LNCAP (cell line): ENCODE results near the gene MAP2.

ENCODE experiments used
- TF ChIP-seq, protein P1 (sequence below): fragments of 450-650 bp; IDR thresholded peaks from 2 replicates; pipeline ENCODE4 v1.5.1; 2017; ENCODE audit warnings: mild to moderate bottlenecking

MAP2 gene

DNA sequence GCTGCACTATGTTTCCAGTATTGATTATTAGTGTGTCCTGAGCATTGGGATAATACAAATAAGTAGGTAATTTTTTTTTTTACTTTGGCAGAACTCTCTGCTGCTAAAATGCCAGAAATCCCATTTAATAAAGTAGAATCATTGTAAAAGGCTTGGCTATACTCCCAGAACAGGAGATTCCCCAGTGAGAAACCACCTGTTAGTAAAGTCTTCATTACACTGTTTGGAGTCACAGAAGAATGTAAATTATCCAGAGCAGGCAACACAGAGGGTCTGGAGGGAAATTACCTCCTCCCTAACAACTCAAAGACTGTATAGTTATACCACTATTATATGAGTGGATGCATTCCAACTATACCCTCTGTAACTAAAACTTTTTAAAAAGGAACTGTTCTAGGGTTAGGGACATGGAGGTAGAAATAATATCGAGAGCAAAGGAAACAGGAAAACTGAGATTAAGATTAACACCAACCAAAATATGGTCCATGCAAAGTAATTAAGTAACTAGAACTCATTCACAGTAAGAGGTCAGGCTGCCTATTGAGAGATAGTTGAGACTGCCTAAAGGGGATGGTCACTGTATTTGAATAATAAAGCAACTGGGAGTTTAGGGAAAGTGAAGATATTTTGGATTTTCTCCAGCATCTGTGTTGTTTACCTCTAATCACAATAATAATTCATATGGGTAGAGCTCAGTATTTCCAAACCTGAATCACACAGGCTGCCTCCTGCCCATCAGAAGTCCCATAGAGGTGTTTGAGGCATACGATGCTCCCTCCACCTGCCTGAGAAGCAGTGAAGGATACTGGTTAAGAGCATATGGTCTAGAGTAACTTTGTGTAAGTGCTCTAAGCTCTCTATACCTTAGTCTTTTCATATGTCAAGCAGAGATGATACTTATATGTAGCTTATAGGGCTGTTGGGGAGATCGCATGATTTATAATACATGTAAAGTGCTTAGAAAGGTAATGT is 34.4 kb downstream of the MAP2 start:
- TF ChIP-seq, protein P1, sequence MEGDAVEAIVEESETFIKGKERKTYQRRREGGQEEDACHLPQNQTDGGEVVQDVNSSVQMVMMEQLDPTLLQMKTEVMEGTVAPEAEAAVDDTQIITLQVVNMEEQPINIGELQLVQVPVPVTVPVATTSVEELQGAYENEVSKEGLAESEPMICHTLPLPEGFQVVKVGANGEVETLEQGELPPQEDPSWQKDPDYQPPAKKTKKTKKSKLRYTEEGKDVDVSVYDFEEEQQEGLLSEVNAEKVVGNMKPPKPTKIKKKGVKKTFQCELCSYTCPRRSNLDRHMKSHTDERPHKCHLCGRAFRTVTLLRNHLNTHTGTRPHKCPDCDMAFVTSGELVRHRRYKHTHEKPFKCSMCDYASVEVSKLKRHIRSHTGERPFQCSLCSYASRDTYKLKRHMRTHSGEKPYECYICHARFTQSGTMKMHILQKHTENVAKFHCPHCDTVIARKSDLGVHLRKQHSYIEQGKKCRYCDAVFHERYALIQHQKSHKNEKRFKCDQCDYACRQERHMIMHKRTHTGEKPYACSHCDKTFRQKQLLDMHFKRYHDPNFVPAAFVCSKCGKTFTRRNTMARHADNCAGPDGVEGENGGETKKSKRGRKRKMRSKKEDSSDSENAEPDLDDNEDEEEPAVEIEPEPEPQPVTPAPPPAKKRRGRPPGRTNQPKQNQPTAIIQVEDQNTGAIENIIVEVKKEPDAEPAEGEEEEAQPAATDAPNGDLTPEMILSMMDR = no peak

DNA sequence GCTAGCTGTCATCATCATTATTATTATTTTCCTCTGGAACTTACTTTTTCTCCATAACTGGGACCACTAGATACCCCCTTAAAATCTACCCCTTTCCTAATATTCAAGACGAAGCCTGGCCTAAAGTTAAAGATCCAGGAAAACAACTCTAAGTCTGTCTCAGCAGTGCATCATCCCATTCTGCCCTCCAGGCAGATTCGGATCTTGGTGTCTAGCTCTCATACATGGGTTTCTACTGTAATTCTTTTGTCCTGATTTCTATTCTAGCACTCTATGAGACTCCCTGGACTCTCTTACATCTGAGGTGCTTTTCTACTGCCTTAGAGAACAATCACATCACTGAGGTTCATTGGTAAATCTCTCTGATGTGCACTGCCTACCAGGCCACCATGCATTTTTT is 35.5 kb downstream of the MAP2 start:
- TF ChIP-seq, protein P1 = no peak

DNA sequence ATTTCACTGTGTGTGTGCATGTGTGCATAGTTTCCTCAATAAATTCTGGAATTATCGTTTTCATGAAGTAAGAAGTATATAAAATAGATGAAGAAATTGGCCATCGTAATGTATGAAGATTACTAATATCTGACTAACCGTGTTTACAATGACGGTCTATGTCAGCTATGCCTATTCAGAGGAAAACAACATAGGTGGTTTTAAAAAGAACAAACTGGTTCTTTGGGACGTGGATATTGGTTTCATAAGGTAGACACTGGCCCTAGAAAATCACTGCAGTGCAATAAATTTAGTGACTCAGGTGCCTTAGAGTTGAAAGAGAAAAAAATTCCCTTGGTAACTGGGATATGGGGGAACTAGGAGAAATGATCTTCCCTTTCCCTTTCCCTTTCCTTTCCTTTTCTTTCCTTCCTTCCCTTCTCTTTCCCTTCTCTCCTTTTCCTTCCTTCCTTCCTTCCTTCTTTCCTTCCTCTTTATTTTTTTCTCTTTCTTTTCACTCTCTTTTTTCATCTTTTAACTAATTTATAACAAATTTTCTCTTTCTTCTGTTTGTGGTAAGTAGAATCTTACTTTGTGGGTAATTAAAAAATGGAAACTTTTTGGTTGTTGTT is 36.4 kb downstream of the MAP2 start:
- TF ChIP-seq, protein P1 = no peak

DNA sequence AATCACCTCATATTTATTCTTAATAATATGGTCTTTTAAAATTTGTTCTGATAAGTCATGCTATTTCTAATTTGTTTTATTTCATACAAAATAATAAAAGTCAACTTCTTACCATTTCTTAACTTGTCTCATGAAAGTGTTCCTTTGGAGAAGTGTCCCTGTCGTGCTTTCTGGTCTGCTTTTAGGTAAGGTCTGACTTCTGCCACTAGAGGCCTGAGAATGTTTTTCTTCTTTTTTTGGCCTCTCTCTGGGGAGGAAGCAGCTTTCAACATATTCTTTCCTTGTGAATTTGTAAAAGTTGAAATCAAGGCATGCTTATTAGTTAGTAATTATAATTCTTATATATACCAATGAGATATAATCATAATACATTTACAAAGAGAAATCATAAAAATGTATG is 39.4 kb downstream of the MAP2 start:
- TF ChIP-seq, protein P1 = no peak

DNA sequence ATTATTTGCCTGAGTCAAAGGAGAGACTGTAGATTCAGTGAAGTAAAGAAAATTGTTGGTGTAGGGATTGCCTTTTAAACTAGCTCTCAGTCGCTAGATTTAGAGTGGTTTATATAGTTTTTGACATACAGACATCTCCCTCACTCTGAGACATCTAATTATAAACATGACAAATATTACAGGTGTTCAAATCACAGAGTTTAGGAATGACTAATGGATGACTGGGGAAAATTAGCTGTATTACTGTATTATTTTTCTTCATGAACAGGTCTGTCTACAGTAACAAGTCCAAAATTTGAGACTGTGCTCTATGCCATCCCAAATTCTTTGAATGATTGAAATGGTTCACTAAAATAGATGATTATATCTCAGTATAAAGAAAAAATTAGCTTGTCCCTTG is 40.0 kb downstream of the MAP2 start:
- TF ChIP-seq, protein P1 = no peak

DNA sequence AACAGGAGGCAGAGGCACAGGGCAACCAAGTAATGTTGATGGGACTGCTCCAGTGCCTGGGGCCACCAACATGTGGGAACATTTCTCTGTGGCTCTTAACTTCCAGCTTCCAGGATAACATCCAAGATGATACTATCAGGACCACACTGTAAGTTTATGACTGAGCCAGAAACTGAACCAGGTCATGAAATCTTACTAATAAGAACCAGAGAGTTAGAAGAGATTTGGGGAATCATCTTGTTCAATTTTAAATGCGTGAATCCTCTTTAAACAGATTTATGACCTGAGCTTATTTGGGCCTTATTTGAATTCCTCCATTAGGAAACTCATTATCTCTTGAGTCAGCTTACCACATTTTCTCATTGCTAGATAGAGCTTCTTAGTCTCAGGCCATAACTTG is 45.0 kb downstream of the MAP2 start:
- TF ChIP-seq, protein P1 = no peak

DNA sequence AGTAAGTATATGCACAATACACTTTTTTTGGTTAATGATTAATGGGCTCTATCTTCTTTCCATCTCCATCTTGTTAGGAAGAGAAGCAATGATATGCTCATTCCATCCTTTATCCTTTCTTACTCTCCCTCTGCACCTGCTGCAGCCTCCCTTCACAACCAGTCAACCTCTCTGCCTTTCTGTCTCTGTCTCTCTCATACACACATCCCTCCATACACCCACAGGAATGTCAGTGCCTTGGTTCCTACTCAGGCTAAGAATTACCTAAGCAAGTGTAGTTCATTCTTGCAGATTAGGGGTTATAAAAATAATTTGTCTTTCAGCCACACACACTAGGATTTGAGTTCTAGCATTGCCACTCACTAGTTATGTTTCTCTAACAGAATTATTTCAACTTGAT is 45.6 kb downstream of the MAP2 start:
- TF ChIP-seq, protein P1 = no peak
